Stimulated activated CD4-positive, alpha-beta T cell treated with anti-CD3 and anti-CD28 coated beads, Interleukin-4, amount 100 ng/mL, for 24 hours (primary cell): ENCODE results near the gene LDB2.
"Not testable (repeated sequence)": the region's sequence is repeated elsewhere in the genome, so short reads cannot be mapped to it uniquely, and the experiment has no call there.

Source experiments
- DNase-seq: peaks from one replicate; pipeline ENCODE4 v3.0.0-alpha.2; 2020

The LDB2 gene

GRCh38 chr4:16636912-16637630 is 261.4 kb downstream of the LDB2 start:
- no peak for DNase-seq

GRCh38 chr4:16636304-16636703 is 262.1 kb downstream of the LDB2 start:
- DNase-seq: no peak

GRCh38 chr4:16629274-16629673 is 269.2 kb downstream of the LDB2 start:
- not testable (repeated sequence) for DNase-seq

GRCh38 chr4:16628835-16629234 is 269.6 kb downstream of the LDB2 start:
- DNase-seq: not testable (repeated sequence)

- no peak for DNase-seq
Observed at GRCh38 chr4:16627999-16628398, 270.4 kb downstream of the LDB2 start.

- DNase-seq: no peak
Observed at GRCh38 chr4:16626945-16627344, 271.5 kb downstream of the LDB2 start.

GRCh38 chr4:16622826-16623225 is 275.6 kb downstream of the LDB2 start:
- DNase-seq: no peak

- no peak for DNase-seq
Observed at GRCh38 chr4:16617435-16617834, 281.0 kb downstream of the LDB2 start.

- DNase-seq: no peak
Observed at GRCh38 chr4:16617011-16617410, 281.4 kb downstream of the LDB2 start.

GRCh38 chr4:16609170-16609758 is 289.2 kb downstream of the LDB2 start:
- no peak for DNase-seq

GRCh38 chr4:16608611-16609125 is 289.8 kb downstream of the LDB2 start:
- no peak for DNase-seq

GRCh38 chr4:16608123-16608522 is 290.3 kb downstream of the LDB2 start:
- no peak for DNase-seq

GRCh38 chr4:16607241-16608066 is 291.0 kb downstream of the LDB2 start:
- no peak for DNase-seq

- no peak for DNase-seq
Observed at GRCh38 chr4:16606691-16607090, 291.8 kb downstream of the LDB2 start.

GRCh38 chr4:16603178-16603577 is 295.3 kb downstream of the LDB2 start:
- DNase-seq: no peak

GRCh38 chr4:16598597-16599206 is 299.7 kb downstream of the LDB2 start:
- no peak for DNase-seq

GRCh38 chr4:16597845-16598596 is 300.4 kb downstream of the LDB2 start:
- DNase-seq: no peak

- no peak for DNase-seq
Observed at GRCh38 chr4:16597443-16597842, 301.0 kb downstream of the LDB2 start.

GRCh38 chr4:16596267-16596666 is 302.2 kb downstream of the LDB2 start:
- no peak for DNase-seq

GRCh38 chr4:16594128-16594527 is 304.3 kb downstream of the LDB2 start:
- DNase-seq: no peak

GRCh38 chr4:16593386-16593785 is 305.1 kb downstream of the LDB2 start:
- DNase-seq: no peak

- no peak for DNase-seq
Observed at GRCh38 chr4:16591272-16591826, 307.1 kb downstream of the LDB2 start.
